KMS-11 (cell line): ENCODE results near the gene NAA10.
A peak's percentile ranks its signal among the peaks of the same experiment; 100 is the strongest.

ENCODE experiments used
- H2AFZ ChIP-seq: fragments of 200-600 bp; sonication (generic); 2 replicates; pipeline ENCODE4 v1.6.1; 2016; ENCODE audit warnings: antibody characterized with exemption, mixed run types, low read depth
- H3K27ac ChIP-seq: fragments of 200-600 bp; sonication (generic); 2 replicates; pipeline ENCODE4 v1.6.1; 2016; ENCODE audit warnings: mild to moderate bottlenecking, mixed run types
- H3K27me3 ChIP-seq: fragments of 200-600 bp; sonication (generic); 2 replicates; pipeline ENCODE4 v1.6.1; 2017; ENCODE audit warnings: mild to moderate bottlenecking, low read depth, mixed run types, moderate library complexity; ENCODE audit not compliant: insufficient read depth
- H3K36me3 ChIP-seq: fragments of 200-600 bp; sonication (generic); 2 replicates; pipeline ENCODE4 v1.6.1; 2017; ENCODE audit warnings: mild to moderate bottlenecking, mixed run types; ENCODE audit not compliant: insufficient read depth
- H3K4me1 ChIP-seq: fragments of 200-600 bp; sonication (generic); 2 replicates; pipeline ENCODE4 v1.6.1; 2016; ENCODE audit warnings: mild to moderate bottlenecking, low read depth, mixed run types; ENCODE audit not compliant: poor library complexity, severe bottlenecking
- H3K4me2 ChIP-seq: fragments of 200-600 bp; sonication (generic); 2 replicates; pipeline ENCODE4 v1.7.0; 2016; ENCODE audit warnings: mild to moderate bottlenecking, mixed run types
- H3K4me3 ChIP-seq: fragments of 200-600 bp; sonication (generic); IDR thresholded peaks from 2 replicates; pipeline ENCODE4 v1.6.1; 2017; ENCODE audit warnings: low read depth, low read length, mixed read lengths; ENCODE audit not compliant: insufficient read depth
- H3K79me2 ChIP-seq: fragments of 200-600 bp; sonication (generic); 2 replicates; pipeline ENCODE4 v1.6.1; 2016; ENCODE audit warnings: low read depth, mixed run types; ENCODE audit not compliant: insufficient read depth
- H3K9ac ChIP-seq: fragments of 200-600 bp; sonication (generic); 2 replicates; pipeline ENCODE4 v1.6.1; 2016; ENCODE audit warnings: mild to moderate bottlenecking, mixed run types
- H4K20me1 ChIP-seq: fragments of 200-600 bp; sonication (generic); 2 replicates; pipeline ENCODE4 v1.6.1; 2016; ENCODE audit warnings: mild to moderate bottlenecking, mixed run types; ENCODE audit not compliant: insufficient read depth
- TF ChIP-seq, protein P1 (sequence below): fragments of 200-600 bp; sonication (generic); conservative IDR thresholded peaks from 2 replicates; pipeline ENCODE4 v1.6.1; 2017; ENCODE audit warnings: low read depth, mild to moderate bottlenecking, antibody characterized with exemption, low read length, moderate library complexity, mixed read lengths

The NAA10 gene

DNA sequence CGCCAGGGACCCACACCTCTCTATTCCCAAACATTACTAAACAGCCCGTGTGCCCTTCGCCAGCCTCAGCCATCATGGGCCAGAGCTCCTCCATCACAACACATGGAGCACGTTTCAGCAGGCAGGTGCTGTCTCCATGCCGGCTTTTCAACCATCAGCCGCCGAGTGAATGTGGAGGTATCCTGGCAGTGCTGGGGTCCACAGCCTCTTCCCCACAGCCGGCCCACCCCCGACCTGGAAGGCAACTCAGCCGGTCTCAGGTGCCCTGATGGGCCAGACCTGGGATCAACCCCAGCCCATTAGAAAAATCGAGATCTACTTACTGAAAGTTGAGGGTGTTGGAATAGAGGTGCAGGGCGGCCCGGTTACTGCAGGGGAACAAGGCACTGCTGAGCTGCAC, 3.1 kb downstream of the NAA10 start:
- H3K4me1 ChIP-seq: peaks cover 9% of the 10 kb centered on the region
- H4K20me1 ChIP-seq: no peaks in the 10 kb centered on the region
- no peak overlapping the region for H3K9ac ChIP-seq
- no peaks in the 10 kb centered on the region for H3K27me3 ChIP-seq
- peaks cover 21% of the 10 kb centered on the region; the same call in 1 of the 2 replicates for H3K79me2 ChIP-seq
- TF ChIP-seq, protein P1, sequence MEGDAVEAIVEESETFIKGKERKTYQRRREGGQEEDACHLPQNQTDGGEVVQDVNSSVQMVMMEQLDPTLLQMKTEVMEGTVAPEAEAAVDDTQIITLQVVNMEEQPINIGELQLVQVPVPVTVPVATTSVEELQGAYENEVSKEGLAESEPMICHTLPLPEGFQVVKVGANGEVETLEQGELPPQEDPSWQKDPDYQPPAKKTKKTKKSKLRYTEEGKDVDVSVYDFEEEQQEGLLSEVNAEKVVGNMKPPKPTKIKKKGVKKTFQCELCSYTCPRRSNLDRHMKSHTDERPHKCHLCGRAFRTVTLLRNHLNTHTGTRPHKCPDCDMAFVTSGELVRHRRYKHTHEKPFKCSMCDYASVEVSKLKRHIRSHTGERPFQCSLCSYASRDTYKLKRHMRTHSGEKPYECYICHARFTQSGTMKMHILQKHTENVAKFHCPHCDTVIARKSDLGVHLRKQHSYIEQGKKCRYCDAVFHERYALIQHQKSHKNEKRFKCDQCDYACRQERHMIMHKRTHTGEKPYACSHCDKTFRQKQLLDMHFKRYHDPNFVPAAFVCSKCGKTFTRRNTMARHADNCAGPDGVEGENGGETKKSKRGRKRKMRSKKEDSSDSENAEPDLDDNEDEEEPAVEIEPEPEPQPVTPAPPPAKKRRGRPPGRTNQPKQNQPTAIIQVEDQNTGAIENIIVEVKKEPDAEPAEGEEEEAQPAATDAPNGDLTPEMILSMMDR: no peak
- H2AFZ ChIP-seq: no peak overlapping the region
- H3K36me3 ChIP-seq: no peaks in the 10 kb centered on the region
- no peak overlapping the region for H3K4me3 ChIP-seq
- H3K4me2 ChIP-seq: no peak overlapping the region
- no peak overlapping the region for H3K27ac ChIP-seq

DNA sequence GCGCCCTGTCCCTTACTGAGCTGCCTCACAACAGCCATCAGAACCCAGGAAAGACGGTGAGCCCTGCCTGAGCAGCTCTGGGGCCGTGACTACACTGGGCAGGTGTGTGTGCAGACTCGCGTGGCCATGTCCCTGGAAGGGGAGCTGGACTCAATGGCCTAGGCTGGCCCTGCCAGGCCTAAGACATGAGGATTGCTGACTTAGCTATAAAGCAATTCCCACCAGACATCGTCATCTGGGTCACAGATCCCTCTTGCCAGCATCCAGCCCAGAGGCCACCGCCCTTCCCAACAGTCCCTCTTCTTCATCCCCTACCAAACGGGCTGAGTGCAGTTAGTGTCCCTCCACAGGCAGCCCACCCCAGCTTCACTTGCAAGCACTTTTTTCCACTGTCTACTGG, 3.7 kb downstream of the NAA10 start:
- peaks cover 21% of the 10 kb centered on the region; the same call in 1 of the 2 replicates for H3K79me2 ChIP-seq
- TF ChIP-seq, protein P1: no peak
- H4K20me1 ChIP-seq: no peaks in the 10 kb centered on the region
- H2AFZ ChIP-seq: no peak overlapping the region
- no peak overlapping the region for H3K4me2 ChIP-seq
- no peak overlapping the region for H3K9ac ChIP-seq
- no peak overlapping the region for H3K4me3 ChIP-seq
- H3K27ac ChIP-seq: no peak overlapping the region
- H3K27me3 ChIP-seq: no peaks in the 10 kb centered on the region
- H3K36me3 ChIP-seq: no peaks in the 10 kb centered on the region
- peaks cover 9% of the 10 kb centered on the region for H3K4me1 ChIP-seq

DNA sequence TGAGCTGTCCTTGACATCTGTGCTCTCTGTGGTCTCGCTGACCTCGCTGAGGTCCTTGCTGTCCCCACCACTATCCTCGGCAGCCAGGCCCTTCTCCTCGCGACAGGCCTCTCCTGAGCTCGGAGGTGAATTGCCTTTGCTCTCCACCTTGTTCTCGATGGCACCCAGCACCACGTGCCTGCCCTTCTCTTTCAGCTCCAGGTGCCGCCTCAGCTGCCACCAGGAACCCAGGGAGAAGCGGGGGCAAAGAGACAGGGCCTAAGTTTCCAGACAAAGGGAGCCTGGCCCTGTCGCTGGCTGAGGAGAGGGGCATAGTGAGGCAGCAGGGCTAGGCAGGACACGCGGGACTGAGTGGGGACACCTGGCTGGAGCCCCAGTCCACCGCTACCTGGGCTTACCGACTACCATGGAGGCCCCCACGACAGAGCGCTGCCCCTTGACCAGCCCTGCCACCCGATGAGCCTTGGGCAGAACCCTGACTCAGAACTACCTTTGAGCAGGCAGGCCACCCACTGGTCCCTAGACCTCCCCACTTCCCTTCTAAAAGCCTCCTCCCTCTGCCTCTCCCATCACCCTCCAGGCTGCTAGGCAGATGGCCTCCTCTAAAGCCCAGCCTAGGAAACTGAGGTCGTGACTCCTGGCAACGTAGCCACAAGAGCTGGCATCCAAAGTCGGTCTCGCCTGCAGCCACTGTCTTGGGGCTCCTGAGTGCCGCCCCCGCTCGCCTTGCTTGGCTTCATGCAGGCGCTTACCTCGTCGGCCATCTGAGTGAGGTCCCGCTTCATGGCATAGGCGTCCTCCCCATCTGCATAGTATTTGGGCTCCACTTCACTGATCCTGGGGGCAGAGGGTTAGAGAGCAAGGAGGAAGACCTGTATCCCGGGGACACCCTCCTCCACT, 4.6 kb downstream of the NAA10 start:
- Histone ChIP-seq H3K27ac (no peak overlapping the region), H3K36me3 (no peaks in the 10 kb centered on the region), H3K4me3 (no peak overlapping the region), H3K27me3 (no peaks in the 10 kb centered on the region), H3K9ac (no peak overlapping the region), H2AFZ (no peak overlapping the region), H4K20me1 (no peaks in the 10 kb centered on the region), H3K79me2 (peaks cover 28% of the 10 kb centered on the region; the same call in 1 of the 2 replicates), H3K4me2 (no peak overlapping the region; the same call in 1 of the 2 replicates), H3K4me1 (peaks cover 9% of the 10 kb centered on the region)
- TF ChIP-seq, protein P1: no peak

DNA sequence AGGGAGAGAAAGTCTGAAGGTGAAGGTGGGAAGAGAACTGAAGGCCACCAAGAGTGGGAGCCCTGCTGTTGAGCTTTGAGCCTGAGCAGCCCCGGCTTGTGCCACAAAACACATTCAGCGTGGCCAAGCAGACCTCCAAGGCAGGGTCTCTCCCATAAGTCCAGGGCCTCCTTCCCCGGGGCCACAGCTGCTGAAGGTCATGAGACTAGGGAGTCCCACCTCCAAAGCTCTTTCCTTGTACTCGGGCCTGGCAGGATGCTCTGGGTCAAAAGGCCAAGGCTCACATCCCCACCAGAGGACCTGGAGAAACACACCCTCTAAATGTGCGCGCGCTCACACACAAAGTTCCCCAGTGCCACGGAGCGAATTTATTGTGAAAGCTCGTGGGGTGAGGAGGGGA, 5.3 kb downstream of the NAA10 start:
- Histone ChIP-seq H3K4me2 (peak overlapping the region; percentile 54; the same call in 1 of the 2 replicates), H3K36me3 (no peaks in the 10 kb centered on the region), H3K4me1 (peaks cover 9% of the 10 kb centered on the region), H3K4me3 (no peak overlapping the region), H3K9ac (no peak overlapping the region), H3K27ac (peak overlapping the region; percentile 38; the same call in 1 of the 2 replicates), H4K20me1 (no peaks in the 10 kb centered on the region), H3K27me3 (no peaks in the 10 kb centered on the region), H2AFZ (no peak overlapping the region), H3K79me2 (peaks cover 34% of the 10 kb centered on the region; the same call in 1 of the 2 replicates)
- TF ChIP-seq, protein P1: no peak
